Motor neuron (in vitro differentiated cells): Measurements from ENCODE around the gene PYURF. TPM values are rescaled to one million over a fixed set of nuclear protein-coding genes. Genes with fewer than 3 reads are reported as not detected.

Experiments
- ATAC-seq, 8 experiments: fragments of 200-7000 bp; cut with Tn5 transposase; replicated peaks in 6 of 8; 2 replicates each; pipeline ENCODE4 v1.8.0; 2021; ENCODE audit warnings: mild to moderate bottlenecking in 8 of 8, moderate library complexity in 8 of 8
- H3K27ac ChIP-seq, 2 donors: fragments of 250-450 bp; sonication (Bioruptor Pico); 2 replicates each; pipeline ENCODE4 v1.9.0; 2021; ENCODE audit warnings: antibody characterized with exemption in 2 of 2, mild to moderate bottlenecking in 2 of 2, moderate library complexity in 1 of 2
- H3K4me1 ChIP-seq, 2 donors: fragments of 250-450 bp; sonication (Bioruptor Pico); replicated peaks in 1 of 2; 2 replicates each; pipeline ENCODE4 v1.6.1; 2021; ENCODE audit warnings: antibody characterized with exemption in 2 of 2, mild to moderate bottlenecking in 2 of 2, moderate library complexity in 1 of 2
- H3K4me3 ChIP-seq, 5 donors: fragments of 250-450 bp; sonication (Bioruptor Pico); 2 replicates each; pipeline ENCODE4 v1.9.0; 2021; ENCODE audit warnings: antibody characterized with exemption in 5 of 5, mild to moderate bottlenecking in 5 of 5, moderate library complexity in 4 of 5
- WGBS, 10 experiments: fragments of 450-650 bp; shearing (Covaris generic); methylation state at CpG; one replicate each; pipeline ENCODE4 v1.0.0; 2022; 5-methylcytosine and 5-hydroxymethylcytosine counted together
- in situ Hi-C, 9 experiments: fragments of 400-800 bp; cut with MboI; loops; one replicate each; pipeline ENCODE4 v1.15.0; 2021; ENCODE audit warnings: low sequenced_read_pairs in 9 of 9, low pct_unique_long_range_greater_than_20kb in 2 of 9; ENCODE audit not compliant: unreplicated experiment in 9 of 9
- total RNA-seq, 8 experiments: library from RNA; unstranded; fragments of 300-600 nt; gene quantifications; 2 replicates each; pipeline versions ENCODE4 v1.2.3 to v1.2.4, GENCODE V29; 2022

PYURF gene
- total RNA-seq, 8 experiments from 2014 or later = 48.4 to 95.5 (median 68.7) TPM

GRCh38 chr4:88489100-88489761 is 34.3 kb downstream of the PYURF start:
- H3K4me1 ChIP-seq = no peaks in the 10 kb centered on the region
- no peak overlapping the region for H3K27ac ChIP-seq
- 31 to 100% (median 78%) methylated on average over 3 to 4 of the region's 4 CpGs for WGBS, 10 experiments
- ATAC-seq = no peak
- in situ Hi-C loops = no loop called here
- no peak overlapping the region for H3K4me3 ChIP-seq

GRCh38 chr4:88481537-88481936 is 42.0 kb downstream of the PYURF start:
- in situ Hi-C loops = no loop called here
- Histone ChIP-seq H3K4me3 (no peak overlapping the region), H3K4me1 (no peaks in the 10 kb centered on the region), H3K27ac (no peak overlapping the region)
- WGBS, 10 experiments = 0 to 100% (median 82%) methylated on average over 1 of the region's 1 CpG; no CpG with 5 or more reads in 1 of the 10 experiments
- no peak for ATAC-seq

- no peak overlapping the region for H3K4me3 ChIP-seq
- 57 to 100% (median 90%) methylated on average over 1 to 2 of the region's 2 CpGs; no CpG with 5 or more reads in 1 of the 10 experiments for WGBS, 10 experiments
- no peaks in the 10 kb centered on the region for H3K4me1 ChIP-seq
- ATAC-seq = no peak
- H3K27ac ChIP-seq = no peak overlapping the region
- in situ Hi-C loops = no loop called here
These were observed 45.3 kb downstream of the PYURF start for GRCh38 chr4:88478247-88478646.

GRCh38 chr4:88477229-88477860 is 46.2 kb downstream of the PYURF start:
- Histone ChIP-seq H3K27ac (no peak overlapping the region), H3K4me1 (no peaks in the 10 kb centered on the region), H3K4me3 (no peak overlapping the region)
- WGBS, 10 experiments = 80 to 90% methylated on average over 1 to 2 of the region's 5 CpGs; no CpG with 5 or more reads in 8 of the 10 experiments
- in situ Hi-C loops = no loop called here
- ATAC-seq = no peak

Other genes starting within 250 kb of the PYURF start
- gene PPM1K, start 239.2 kb downstream of the PYURF start, total RNA-seq = 10 to 100 TPM; 14.6 to 46.3 (median 32.4) TPM
- 10 to 100 TPM in 2 of 8 experiments, 1 to 10 TPM in 4, under 1 TPM in 2; 0.38 to 32.4 (median 2.5) TPM for gene HERC6, start 144.9 kb downstream of the PYURF start, total RNA-seq
- gene HERC5, start 66.7 kb downstream of the PYURF start, total RNA-seq = 10 to 100 TPM in 1 of 8 experiments, 1 to 10 TPM in 3, under 1 TPM in 4; 0.32 to 11.3 (median 1.7) TPM
- 10 to 100 TPM in 6 of 8 experiments, 1 to 10 TPM in 2; 7.0 to 23.5 (median 13.4) TPM for gene HERC3, start 68.7 kb upstream of the PYURF start, total RNA-seq
- 10 to 100 TPM; 11.1 to 47.5 (median 32.6) TPM for gene NAP1L5, start 174.1 kb upstream of the PYURF start, total RNA-seq